ENCODE data around the gene GALR3. TPM values are rescaled to one million over a fixed set of nuclear protein-coding genes. Genes with fewer than 3 reads are reported as not detected.

GALR3 gene
- total RNA-seq, 1 donor from 2014 or later = not detected

DNA sequence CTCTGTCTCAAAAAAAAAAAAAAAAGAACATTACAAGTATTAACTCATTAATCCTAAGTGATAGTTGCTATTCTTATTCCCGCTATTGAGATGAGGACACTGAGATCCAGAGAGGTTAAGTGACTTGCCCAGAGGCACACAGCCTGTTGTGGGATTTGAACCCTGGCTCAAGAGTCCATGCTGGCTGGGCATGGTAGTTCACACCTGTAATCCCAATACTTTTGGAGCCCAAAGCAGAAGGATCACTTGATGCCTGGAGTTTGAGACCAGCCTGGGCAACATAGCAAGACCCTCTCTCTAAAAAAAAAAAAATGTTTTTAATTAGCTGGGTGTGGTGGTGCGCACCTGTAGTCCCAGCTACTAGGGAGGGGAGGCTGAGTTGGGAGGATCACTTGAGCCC, 11.3 kb upstream of the GALR3 start:
- Mint-ChIP-seq H3K27ac (ENCODE audit: unreplicated experiment) (no peak overlapping the region), H3K4me3 (ENCODE audit: unreplicated experiment) (no peak overlapping the region)
- TF ChIP-seq, protein P1, sequence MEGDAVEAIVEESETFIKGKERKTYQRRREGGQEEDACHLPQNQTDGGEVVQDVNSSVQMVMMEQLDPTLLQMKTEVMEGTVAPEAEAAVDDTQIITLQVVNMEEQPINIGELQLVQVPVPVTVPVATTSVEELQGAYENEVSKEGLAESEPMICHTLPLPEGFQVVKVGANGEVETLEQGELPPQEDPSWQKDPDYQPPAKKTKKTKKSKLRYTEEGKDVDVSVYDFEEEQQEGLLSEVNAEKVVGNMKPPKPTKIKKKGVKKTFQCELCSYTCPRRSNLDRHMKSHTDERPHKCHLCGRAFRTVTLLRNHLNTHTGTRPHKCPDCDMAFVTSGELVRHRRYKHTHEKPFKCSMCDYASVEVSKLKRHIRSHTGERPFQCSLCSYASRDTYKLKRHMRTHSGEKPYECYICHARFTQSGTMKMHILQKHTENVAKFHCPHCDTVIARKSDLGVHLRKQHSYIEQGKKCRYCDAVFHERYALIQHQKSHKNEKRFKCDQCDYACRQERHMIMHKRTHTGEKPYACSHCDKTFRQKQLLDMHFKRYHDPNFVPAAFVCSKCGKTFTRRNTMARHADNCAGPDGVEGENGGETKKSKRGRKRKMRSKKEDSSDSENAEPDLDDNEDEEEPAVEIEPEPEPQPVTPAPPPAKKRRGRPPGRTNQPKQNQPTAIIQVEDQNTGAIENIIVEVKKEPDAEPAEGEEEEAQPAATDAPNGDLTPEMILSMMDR (IDR thresholded peaks at IDR 0.05; ENCODE audit: partially characterized antibody, unreplicated experiment) = no peak

DNA sequence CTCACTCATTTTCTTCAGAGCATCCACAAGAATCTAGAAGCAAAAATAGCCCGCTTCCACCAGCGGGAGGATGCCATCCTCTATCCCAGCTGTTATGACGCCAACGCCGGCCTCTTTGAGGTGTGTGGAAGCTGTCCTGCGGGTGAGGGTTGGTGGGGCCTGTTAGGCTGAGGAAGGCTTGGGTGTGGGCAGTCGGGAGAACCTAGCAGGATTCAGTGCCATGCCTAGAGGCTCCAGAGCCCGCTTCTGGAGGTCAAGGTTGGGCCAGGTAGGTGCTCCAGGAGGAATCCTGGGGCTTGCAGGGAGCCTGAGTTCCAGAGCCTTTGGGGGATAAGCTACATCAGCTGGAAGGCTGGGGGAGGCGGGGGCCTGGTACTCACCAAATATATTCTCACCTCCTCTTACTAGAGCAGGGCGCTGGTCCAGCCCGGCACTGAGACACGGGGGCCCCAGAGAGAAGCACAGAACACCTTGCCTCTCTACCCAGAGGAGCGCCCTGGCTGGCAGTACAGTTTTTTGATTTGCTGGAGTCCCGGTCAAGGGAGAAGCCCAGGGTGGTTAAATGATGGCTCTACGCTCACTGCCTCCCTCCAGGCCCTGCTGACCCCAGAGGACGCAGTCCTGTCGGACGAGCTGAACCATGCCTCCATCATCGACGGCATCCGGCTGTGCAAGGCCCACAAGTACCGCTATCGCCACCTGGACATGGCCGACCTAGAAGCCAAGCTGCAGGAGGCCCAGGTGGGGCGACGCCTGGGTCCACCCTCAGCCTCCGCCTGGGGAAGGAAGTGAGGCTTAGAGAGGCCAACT, 10.1 kb upstream of the GALR3 start:
- Mint-ChIP-seq H3K4me1 (ENCODE audit: low read depth, unreplicated experiment) (peaks cover 2% of the 10 kb centered on the region), H3K36me3 (ENCODE audit: unreplicated experiment) (no peaks in the 10 kb centered on the region)

More for the DNA sequence above, 11.3 kb upstream of the GALR3 start:
- no peaks in the 10 kb centered on the region for H3K4me1 Mint-ChIP-seq (ENCODE audit: low read depth, unreplicated experiment)
- H3K36me3 Mint-ChIP-seq (ENCODE audit: unreplicated experiment) = no peaks in the 10 kb centered on the region
- H3K9me3 Mint-ChIP-seq (ENCODE audit: unreplicated experiment) = peaks cover 5% of the 10 kb centered on the region
- H3K27me3 Mint-ChIP-seq (ENCODE audit: unreplicated experiment) = peaks cover under 1% of the 10 kb centered on the region
- no peak for DNase-seq

DNA sequence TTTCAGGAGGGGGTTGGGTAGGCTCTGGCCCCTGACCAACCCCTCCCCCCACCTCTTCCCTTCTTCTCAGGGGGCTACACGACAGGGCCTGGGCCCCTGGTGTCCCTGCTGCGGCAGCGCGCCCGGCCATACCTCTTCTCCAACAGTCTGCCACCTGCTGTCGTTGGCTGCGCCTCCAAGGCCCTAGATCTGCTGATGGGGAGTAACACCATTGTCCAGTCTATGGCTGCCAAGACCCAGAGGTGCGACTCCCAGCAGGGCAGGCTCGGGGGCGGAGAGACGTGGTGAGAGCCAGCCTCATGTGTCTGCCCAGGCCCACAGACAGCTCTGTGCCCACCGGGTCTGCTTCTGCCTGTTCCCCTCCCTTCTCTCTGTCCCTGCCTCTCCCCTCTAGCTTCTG, 7.6 kb upstream of the GALR3 start:
- TF ChIP-seq, protein P1 (IDR thresholded peaks at IDR 0.05; ENCODE audit: partially characterized antibody, unreplicated experiment) = no peak
- no peaks in the 10 kb centered on the region for H3K36me3 Mint-ChIP-seq (ENCODE audit: unreplicated experiment)
- peaks cover 4% of the 10 kb centered on the region for H3K9me3 Mint-ChIP-seq (ENCODE audit: unreplicated experiment)
- H3K27ac Mint-ChIP-seq (ENCODE audit: unreplicated experiment) = no peak overlapping the region
- H3K27me3 Mint-ChIP-seq (ENCODE audit: unreplicated experiment) = peaks cover 9% of the 10 kb centered on the region
- no peak for DNase-seq
- peaks cover 2% of the 10 kb centered on the region for H3K4me1 Mint-ChIP-seq (ENCODE audit: low read depth, unreplicated experiment)
- H3K4me3 Mint-ChIP-seq (ENCODE audit: unreplicated experiment) = no peak overlapping the region

More for the DNA sequence above, 10.1 kb upstream of the GALR3 start:
- no peak for DNase-seq
- Mint-ChIP-seq H3K4me3 (ENCODE audit: unreplicated experiment) (no peak overlapping the region), H3K27me3 (ENCODE audit: unreplicated experiment) (no peaks in the 10 kb centered on the region), H3K9me3 (ENCODE audit: unreplicated experiment) (peaks cover 3% of the 10 kb centered on the region), H3K27ac (ENCODE audit: unreplicated experiment) (no peak overlapping the region)
- TF ChIP-seq, protein P1 (IDR thresholded peaks at IDR 0.05; ENCODE audit: partially characterized antibody, unreplicated experiment) = no peak

DNA sequence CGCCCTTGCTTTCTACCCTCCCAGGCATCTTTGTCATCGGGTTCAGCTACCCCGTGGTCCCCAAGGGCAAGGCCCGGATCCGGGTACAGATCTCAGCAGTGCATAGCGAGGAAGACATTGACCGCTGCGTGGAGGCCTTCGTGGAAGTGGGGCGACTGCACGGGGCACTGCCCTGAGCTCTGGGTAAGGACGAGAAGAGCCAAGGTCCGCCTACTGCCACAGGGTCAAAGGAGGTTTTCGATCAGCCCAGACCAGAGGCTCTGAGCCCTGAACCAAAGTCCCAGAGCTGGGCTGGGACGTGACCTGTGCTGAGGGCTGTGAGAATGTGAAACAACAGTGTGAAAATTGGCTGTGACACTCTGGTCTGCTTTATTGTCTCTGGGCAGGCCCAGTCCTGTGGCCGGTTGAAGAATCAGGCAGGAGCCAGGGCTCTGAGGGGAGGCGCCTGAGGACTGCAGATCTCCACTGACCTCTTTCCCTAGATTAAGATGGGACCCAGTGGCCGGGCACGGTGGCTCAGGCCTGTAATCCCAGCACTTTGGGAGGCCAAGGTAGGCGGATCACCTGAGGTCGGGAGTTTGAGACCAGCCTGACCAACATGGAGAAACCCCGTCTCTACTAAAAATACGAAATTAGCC, 6.5 kb upstream of the GALR3 start:
- TF ChIP-seq, protein P1 (IDR thresholded peaks at IDR 0.05; ENCODE audit: partially characterized antibody, unreplicated experiment) = no peak
- H3K27ac Mint-ChIP-seq (ENCODE audit: unreplicated experiment) = no peak overlapping the region
- no peaks in the 10 kb centered on the region for H3K36me3 Mint-ChIP-seq (ENCODE audit: unreplicated experiment)
- H3K27me3 Mint-ChIP-seq (ENCODE audit: unreplicated experiment) = peaks cover 10% of the 10 kb centered on the region
- peaks cover 2% of the 10 kb centered on the region for H3K4me1 Mint-ChIP-seq (ENCODE audit: low read depth, unreplicated experiment)
- H3K9me3 Mint-ChIP-seq (ENCODE audit: unreplicated experiment) = peaks cover 4% of the 10 kb centered on the region
- no peak overlapping the region for H3K4me3 Mint-ChIP-seq (ENCODE audit: unreplicated experiment)
- no peak for DNase-seq
